ENCODE measurements around the gene TRPT1.

Gene TRPT1

GRCh38 chr11:64244107-64244506, 18.1 kb upstream of the TRPT1 start:
- no peak overlapping the region for H2BK120ac ChIP-seq (ENCODE audit: insufficient read depth, low read length, poor library complexity)
- no peak overlapping the region for H3K14ac ChIP-seq (ENCODE audit: low read length)
- no peaks in the 10 kb centered on the region for H3K27me3 ChIP-seq (ENCODE audit: insufficient read depth, low read length)
- H3K27ac ChIP-seq (ENCODE audit: low read depth, low read length): no peak overlapping the region
- H3K4me3 ChIP-seq (ENCODE audit: low read depth, low read length): no peak overlapping the region
- H3K23ac ChIP-seq (ENCODE audit: low read length): no peak overlapping the region
- H2AFZ ChIP-seq (ENCODE audit: insufficient read depth, low read length, poor library complexity): no peak overlapping the region
- H3K79me1 ChIP-seq (ENCODE audit: low read length): peaks cover 44% of the 10 kb centered on the region
- H3K36me3 ChIP-seq (ENCODE audit: control insufficient read depth in 1 of 2, insufficient read depth in 2 of 2, low read length in 2 of 2): peaks cover 20 to 27% of the 10 kb centered on the region in 2 experiments
- peaks cover 4% of the 10 kb centered on the region for H3K9me3 ChIP-seq (ENCODE audit: insufficient read depth, low read depth, low read length)
- H3K4me1 ChIP-seq (ENCODE audit: control insufficient read depth in 1 of 2, insufficient read depth in 2 of 2, low read length in 2 of 2): peaks cover 28 to 42% of the 10 kb centered on the region in 2 experiments
- no CpG with 5 or more reads among the region's 5 CpGs for WGBS (ENCODE audit: extremely low coverage, insufficient coverage, insufficient read length)
- no peak overlapping the region for H3K4me2 ChIP-seq (ENCODE audit: low read length)
- H3K4ac ChIP-seq (ENCODE audit: low read depth, low read length): peak overlapping the region; percentile 23
- no peak overlapping the region for H2AK5ac ChIP-seq (ENCODE audit: low read length)
- no peak for DNase-seq
- H3K18ac ChIP-seq (ENCODE audit: low read length): peak overlapping the region; percentile 29
- peaks cover 32% of the 10 kb centered on the region for H3K79me2 ChIP-seq (ENCODE audit: control insufficient read depth, insufficient read depth, low read length, poor library complexity)
- H4K91ac ChIP-seq (ENCODE audit: low read depth, low read length): no peak overlapping the region
- H2BK5ac ChIP-seq (ENCODE audit: low read depth, low read length, poor library complexity): no peak overlapping the region
- H4K12ac ChIP-seq (ENCODE audit: low read depth, low read length): no peak overlapping the region
- H3K9ac ChIP-seq (ENCODE audit: low read length): no peak overlapping the region
- no peak overlapping the region for H2BK12ac ChIP-seq (ENCODE audit: low read length)
- no peak overlapping the region for H4K8ac ChIP-seq (ENCODE audit: low read depth, low read length)

GRCh38 chr11:64243236-64243854, 17.4 kb upstream of the TRPT1 start:
- Histone ChIP-seq H3K14ac (ENCODE audit: low read length) (no peak overlapping the region), H3K27me3 (ENCODE audit: insufficient read depth, low read length) (no peaks in the 10 kb centered on the region), H2AK5ac (ENCODE audit: low read length) (peak overlapping the region; percentile 18), H4K12ac (ENCODE audit: low read depth, low read length) (no peak overlapping the region), H2BK5ac (ENCODE audit: low read depth, low read length, poor library complexity) (no peak overlapping the region), H3K9ac (ENCODE audit: low read length) (no peak overlapping the region), H4K8ac (ENCODE audit: low read depth, low read length) (peak overlapping the region; percentile 22), H4K91ac (ENCODE audit: low read depth, low read length) (no peak overlapping the region), H3K4ac (ENCODE audit: low read depth, low read length) (no peak overlapping the region), H3K9me3 (ENCODE audit: insufficient read depth, low read depth, low read length) (peaks cover 4% of the 10 kb centered on the region), H3K18ac (ENCODE audit: low read length) (no peak overlapping the region), H3K4me3 (ENCODE audit: low read depth, low read length) (no peak overlapping the region), H3K36me3 (ENCODE audit: control insufficient read depth in 1 of 2, insufficient read depth in 2 of 2, low read length in 2 of 2) (peaks cover 28 to 34% of the 10 kb centered on the region in 2 experiments), H3K79me1 (ENCODE audit: low read length) (peaks cover 44% of the 10 kb centered on the region), H3K79me2 (ENCODE audit: control insufficient read depth, insufficient read depth, low read length, poor library complexity) (peaks cover 32% of the 10 kb centered on the region), H2AFZ (ENCODE audit: insufficient read depth, low read length, poor library complexity) (peak overlapping the region; percentile 17), H2BK120ac (ENCODE audit: insufficient read depth, low read length, poor library complexity) (no peak overlapping the region), H3K27ac (ENCODE audit: low read depth, low read length) (peak overlapping the region; percentile 22), H2BK12ac (ENCODE audit: low read length) (no peak overlapping the region), H3K4me2 (ENCODE audit: low read length) (no peak overlapping the region), H3K4me1 (ENCODE audit: control insufficient read depth in 1 of 2, insufficient read depth in 2 of 2, low read length in 2 of 2) (peaks cover 28 to 42% of the 10 kb centered on the region in 2 experiments), H3K23ac (ENCODE audit: low read length) (no peak overlapping the region)
- DNase-seq: no peak
- no CpG with 5 or more reads among the region's 8 CpGs for WGBS (ENCODE audit: extremely low coverage, insufficient coverage, insufficient read length)

GRCh38 chr11:64241491-64242374, 15.7 kb upstream of the TRPT1 start:
- peaks cover 41 to 47% of the 10 kb centered on the region in 2 experiments for H3K36me3 ChIP-seq (ENCODE audit: control insufficient read depth in 1 of 2, insufficient read depth in 2 of 2, low read length in 2 of 2)
- H3K4ac ChIP-seq (ENCODE audit: low read depth, low read length): peak overlapping the region; percentile 93
- peak overlapping the region; percentile 95 for H3K27ac ChIP-seq (ENCODE audit: low read depth, low read length)
- peaks cover 29% of the 10 kb centered on the region for H3K79me2 ChIP-seq (ENCODE audit: control insufficient read depth, insufficient read depth, low read length, poor library complexity)
- H2BK12ac ChIP-seq (ENCODE audit: low read length): no peak overlapping the region
- WGBS (ENCODE audit: extremely low coverage, insufficient coverage, insufficient read length): no CpG with 5 or more reads among the region's 63 CpGs
- peak overlapping the region; percentile 84 for H3K9ac ChIP-seq (ENCODE audit: low read length)
- H3K4me3 ChIP-seq (ENCODE audit: low read depth, low read length): peak overlapping the region; percentile 71
- peaks cover 2% of the 10 kb centered on the region for H3K9me3 ChIP-seq (ENCODE audit: insufficient read depth, low read depth, low read length)
- H2AK5ac ChIP-seq (ENCODE audit: low read length): peak overlapping the region; percentile 80
- peak overlapping the region; percentile 79 for H2BK120ac ChIP-seq (ENCODE audit: insufficient read depth, low read length, poor library complexity)
- no peaks in the 10 kb centered on the region for H3K27me3 ChIP-seq (ENCODE audit: insufficient read depth, low read length)
- H3K4me1 ChIP-seq (ENCODE audit: control insufficient read depth in 1 of 2, insufficient read depth in 2 of 2, low read length in 2 of 2): peaks cover 28 to 37% of the 10 kb centered on the region in 2 experiments
- peak overlapping the region; percentile 99 for H4K91ac ChIP-seq (ENCODE audit: low read depth, low read length)
- peak overlapping the region; percentile 94 for H2BK5ac ChIP-seq (ENCODE audit: low read depth, low read length, poor library complexity)
- peak in 1 of 2 donors; percentile 41 for DNase-seq
- peak overlapping the region; percentile 93 for H4K8ac ChIP-seq (ENCODE audit: low read depth, low read length)
- H3K18ac ChIP-seq (ENCODE audit: low read length): peak overlapping the region; percentile 96
- H3K79me1 ChIP-seq (ENCODE audit: low read length): peaks cover 35% of the 10 kb centered on the region
- peak overlapping the region; percentile 87 for H2AFZ ChIP-seq (ENCODE audit: insufficient read depth, low read length, poor library complexity)
- H4K12ac ChIP-seq (ENCODE audit: low read depth, low read length): peak overlapping the region; percentile 93
- peak overlapping the region; percentile 94 for H3K4me2 ChIP-seq (ENCODE audit: low read length)
- H3K23ac ChIP-seq (ENCODE audit: low read length): no peak overlapping the region
- peak overlapping the region; percentile 92 for H3K14ac ChIP-seq (ENCODE audit: low read length)

GRCh38 chr11:64241241-64241490, 15.2 kb upstream of the TRPT1 start:
- H3K36me3 ChIP-seq (ENCODE audit: control insufficient read depth in 1 of 2, insufficient read depth in 2 of 2, low read length in 2 of 2): peaks cover 42 to 47% of the 10 kb centered on the region in 2 experiments
- WGBS (ENCODE audit: extremely low coverage, insufficient coverage, insufficient read length): no CpG with 5 or more reads among the region's 24 CpGs
- peak; percentile 99 to 100 for DNase-seq

More at GRCh38 chr11:64241241-64241490, 15.2 kb upstream of the TRPT1 start:
- H4K91ac ChIP-seq (ENCODE audit: low read depth, low read length): peak overlapping the region; percentile 99
- H3K79me2 ChIP-seq (ENCODE audit: control insufficient read depth, insufficient read depth, low read length, poor library complexity): peaks cover 27% of the 10 kb centered on the region
- no peak overlapping the region for H3K23ac ChIP-seq (ENCODE audit: low read length)
- peak overlapping the region; percentile 95 for H4K12ac ChIP-seq (ENCODE audit: low read depth, low read length)
- H3K4me1 ChIP-seq (ENCODE audit: control insufficient read depth in 1 of 2, insufficient read depth in 2 of 2, low read length in 2 of 2): peaks cover 28 to 37% of the 10 kb centered on the region in 2 experiments
- peak overlapping the region; percentile 68 for H3K4me2 ChIP-seq (ENCODE audit: low read length)
- H3K27ac ChIP-seq (ENCODE audit: low read depth, low read length): peak overlapping the region; percentile 95
- peak overlapping the region; percentile 68 for H3K9ac ChIP-seq (ENCODE audit: low read length)
- H2AFZ ChIP-seq (ENCODE audit: insufficient read depth, low read length, poor library complexity): peak overlapping the region; percentile 87
- peak overlapping the region; percentile 97 for H3K4ac ChIP-seq (ENCODE audit: low read depth, low read length)
- peak overlapping the region; percentile 87 for H3K18ac ChIP-seq (ENCODE audit: low read length)
- H2AK5ac ChIP-seq (ENCODE audit: low read length): peak overlapping the region; percentile 69
- H4K8ac ChIP-seq (ENCODE audit: low read depth, low read length): peak overlapping the region; percentile 99
- H2BK5ac ChIP-seq (ENCODE audit: low read depth, low read length, poor library complexity): peak overlapping the region; percentile 98
- H3K4me3 ChIP-seq (ENCODE audit: low read depth, low read length): peak overlapping the region; percentile 76
- peak overlapping the region; percentile 98 for H3K14ac ChIP-seq (ENCODE audit: low read length)
- peaks cover 2% of the 10 kb centered on the region for H3K9me3 ChIP-seq (ENCODE audit: insufficient read depth, low read depth, low read length)
- H3K79me1 ChIP-seq (ENCODE audit: low read length): peaks cover 33% of the 10 kb centered on the region
- no peak overlapping the region for H2BK12ac ChIP-seq (ENCODE audit: low read length)
- no peaks in the 10 kb centered on the region for H3K27me3 ChIP-seq (ENCODE audit: insufficient read depth, low read length)
- peak overlapping the region; percentile 98 for H2BK120ac ChIP-seq (ENCODE audit: insufficient read depth, low read length, poor library complexity)

Measured in trophoblast cell (in vitro differentiated cells and primary cell).